A549 (cell line): ENCODE results near the gene ICAM2.

ENCODE experiments used
- EP300 ChIP-seq, 2 experiments: fragments of >200 bp; sonication (Bioruptor Twin); formaldehyde crosslinking; IDR thresholded peaks; 2 replicates in 1 of 2; 3 replicates in 1 of 2; pipeline ENCODE4 v1.6.1; 2016 to 2017
- PHF8 ChIP-seq: fragments of 200-600 bp; sonication (generic); IDR thresholded peaks from 2 replicates; pipeline ENCODE4 v1.6.1; 2016; ENCODE audit warnings: low read depth, mild to moderate bottlenecking, antibody characterized with exemption, moderate library complexity, borderline replicate concordance
- POLR2AphosphoS2 ChIP-seq: conservative IDR thresholded peaks from 2 replicates; pipeline ENCODE4 v1.6.1; 2012; ENCODE audit warnings: low read length, improper control_type of control experiment, inconsistent platforms
- SMC3 ChIP-seq: fragments of >200 bp; sonication (Bioruptor Twin); formaldehyde crosslinking; IDR thresholded peaks from 3 replicates; pipeline ENCODE4 v1.6.1; 2018; ENCODE audit warnings: inconsistent platforms
- TFCP2L1 ChIP-seq: fragments of 250-450 bp; sonication (Bioruptor Pico); IDR thresholded peaks from 2 replicates; pipeline ENCODE4 v1.5.0; 2021; ENCODE audit warnings: mild to moderate bottlenecking
- TF ChIP-seq, protein P1 (sequence below): fragments of >200 bp; sonication (Bioruptor Twin); formaldehyde crosslinking; IDR thresholded peaks from 3 replicates; pipeline ENCODE4 v1.5.1; 2016
- TF ChIP-seq, protein P2 (sequence below): fragments of 450-650 bp; IDR thresholded peaks from 2 replicates; pipeline ENCODE4 v1.6.1; 2014; ENCODE audit warnings: antibody characterized with exemption

DNA sequence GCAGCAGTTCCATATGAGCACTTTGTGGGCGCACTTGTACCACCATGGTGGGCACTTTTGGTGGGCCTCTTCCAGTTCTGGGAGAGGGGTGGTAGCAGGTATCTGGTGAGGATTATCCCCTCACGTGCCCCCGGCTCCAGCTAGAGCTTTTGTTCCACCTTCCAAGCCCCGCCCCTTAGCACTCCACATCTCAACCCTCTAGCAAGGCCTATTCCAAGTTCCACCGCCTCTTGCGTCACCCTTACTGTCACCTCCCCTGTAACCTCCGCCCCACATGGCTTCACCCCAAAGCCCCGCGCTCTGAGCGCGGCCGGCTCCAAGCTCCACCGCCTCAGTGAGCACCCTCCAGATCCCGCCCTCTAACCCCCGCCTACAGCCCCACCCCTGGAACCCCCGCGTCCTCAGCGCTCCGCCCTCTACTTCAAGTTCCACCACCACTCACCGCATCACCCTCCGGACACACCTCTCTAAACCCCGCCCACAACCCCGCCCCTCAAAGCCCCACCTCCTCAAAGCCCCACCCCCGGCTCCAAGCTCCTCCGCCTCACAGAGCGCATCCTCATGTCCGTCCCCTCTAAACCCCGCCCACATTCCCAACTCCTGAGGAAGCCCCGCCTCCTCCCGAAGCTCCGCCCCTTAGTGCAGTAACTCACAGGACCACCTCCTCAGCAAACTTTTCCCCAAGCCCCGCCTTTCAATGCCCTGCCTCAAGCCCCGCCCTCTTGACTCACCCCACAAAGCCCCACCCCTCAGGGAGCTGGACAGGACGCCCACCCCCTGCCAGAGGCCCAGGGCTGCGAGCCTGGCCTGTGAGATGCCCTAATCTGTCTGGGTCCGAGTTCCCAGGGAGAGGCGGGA lies 58.8 kb downstream of the ICAM2 start:
- TF ChIP-seq, protein P1, sequence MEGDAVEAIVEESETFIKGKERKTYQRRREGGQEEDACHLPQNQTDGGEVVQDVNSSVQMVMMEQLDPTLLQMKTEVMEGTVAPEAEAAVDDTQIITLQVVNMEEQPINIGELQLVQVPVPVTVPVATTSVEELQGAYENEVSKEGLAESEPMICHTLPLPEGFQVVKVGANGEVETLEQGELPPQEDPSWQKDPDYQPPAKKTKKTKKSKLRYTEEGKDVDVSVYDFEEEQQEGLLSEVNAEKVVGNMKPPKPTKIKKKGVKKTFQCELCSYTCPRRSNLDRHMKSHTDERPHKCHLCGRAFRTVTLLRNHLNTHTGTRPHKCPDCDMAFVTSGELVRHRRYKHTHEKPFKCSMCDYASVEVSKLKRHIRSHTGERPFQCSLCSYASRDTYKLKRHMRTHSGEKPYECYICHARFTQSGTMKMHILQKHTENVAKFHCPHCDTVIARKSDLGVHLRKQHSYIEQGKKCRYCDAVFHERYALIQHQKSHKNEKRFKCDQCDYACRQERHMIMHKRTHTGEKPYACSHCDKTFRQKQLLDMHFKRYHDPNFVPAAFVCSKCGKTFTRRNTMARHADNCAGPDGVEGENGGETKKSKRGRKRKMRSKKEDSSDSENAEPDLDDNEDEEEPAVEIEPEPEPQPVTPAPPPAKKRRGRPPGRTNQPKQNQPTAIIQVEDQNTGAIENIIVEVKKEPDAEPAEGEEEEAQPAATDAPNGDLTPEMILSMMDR = no peak
- TF ChIP-seq TFCP2L1 (CRISPR knock-in tag) (no peak), PHF8 (no peak), POLR2AphosphoS2 (no peak), SMC3 (no peak), EP300 (IDR thresholded peaks at IDR 0.05) (no peak)
- TF ChIP-seq, protein P2, sequence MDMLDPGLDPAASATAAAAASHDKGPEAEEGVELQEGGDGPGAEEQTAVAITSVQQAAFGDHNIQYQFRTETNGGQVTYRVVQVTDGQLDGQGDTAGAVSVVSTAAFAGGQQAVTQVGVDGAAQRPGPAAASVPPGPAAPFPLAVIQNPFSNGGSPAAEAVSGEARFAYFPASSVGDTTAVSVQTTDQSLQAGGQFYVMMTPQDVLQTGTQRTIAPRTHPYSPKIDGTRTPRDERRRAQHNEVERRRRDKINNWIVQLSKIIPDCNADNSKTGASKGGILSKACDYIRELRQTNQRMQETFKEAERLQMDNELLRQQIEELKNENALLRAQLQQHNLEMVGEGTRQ = no peak
